Endodermal cell (in vitro differentiated cells): Measurements from ENCODE around the gene NAV2. TPM values are rescaled to one million over a fixed set of nuclear protein-coding genes. Genes with fewer than 3 reads are reported as not detected.

ENCODE experiments used
- DNase-seq: peaks from one replicate; pipeline ENCODE4 v3.0.0-alpha.2; 2017
- H3K27ac ChIP-seq: 2 replicates; pipeline ENCODE4 v1.5.1; 2013; ENCODE audit warnings: mild to moderate bottlenecking, low read depth, low read length, moderate library complexity
- H3K27me3 ChIP-seq: 2 replicates; pipeline ENCODE4 v1.6.1; 2013; ENCODE audit warnings: mild to moderate bottlenecking, low read length, moderate library complexity; ENCODE audit not compliant: insufficient read depth, control insufficient read depth, poor library complexity, severe bottlenecking
- H3K36me3 ChIP-seq: 2 replicates; pipeline ENCODE4 v1.7.0; 2013; ENCODE audit warnings: mild to moderate bottlenecking, low read length, moderate library complexity; ENCODE audit not compliant: control insufficient read depth, insufficient read depth
- H3K4me1 ChIP-seq: one replicate; pipeline ENCODE4 v1.7.0; 2013; ENCODE audit warnings: low read length; ENCODE audit not compliant: control insufficient read depth, insufficient read depth
- H3K4me3 ChIP-seq: 2 replicates; pipeline ENCODE4 v1.5.1; 2013; ENCODE audit warnings: mild to moderate bottlenecking, low read length, moderate library complexity
- H3K9ac ChIP-seq: 2 replicates; pipeline ENCODE4 v1.6.1; 2013; ENCODE audit warnings: mild to moderate bottlenecking, low read length, moderate library complexity; ENCODE audit not compliant: poor library complexity, severe bottlenecking; ENCODE audit errors: extremely low read depth
- H3K9me3 ChIP-seq: 2 replicates; pipeline ENCODE4 v1.6.1; 2013; ENCODE audit warnings: mild to moderate bottlenecking, low read length, moderate library complexity; ENCODE audit not compliant: control insufficient read depth
- H3K27ac Mint-ChIP-seq: 2 replicates; pipeline ENCODE4 v1.8.0; 2020; ENCODE audit warnings: mixed read lengths
- H3K27me3 Mint-ChIP-seq: 2 replicates; pipeline ENCODE4 v1.8.0; 2021; ENCODE audit warnings: mild to moderate bottlenecking, mixed read lengths; ENCODE audit not compliant: insufficient read depth
- H3K36me3 Mint-ChIP-seq: 2 replicates; pipeline ENCODE4 v1.8.0; 2020; ENCODE audit warnings: low read depth, mixed read lengths
- H3K4me1 Mint-ChIP-seq: 2 replicates; pipeline ENCODE4 v1.8.0; 2020; ENCODE audit warnings: mixed read lengths
- H3K4me3 Mint-ChIP-seq: 2 replicates; pipeline ENCODE4 v1.8.0; 2020; ENCODE audit warnings: mild to moderate bottlenecking, moderate library complexity, mixed read lengths
- H3K9me3 Mint-ChIP-seq: 2 replicates; pipeline ENCODE4 v1.8.0; 2020; ENCODE audit warnings: mild to moderate bottlenecking, mixed read lengths
- WGBS, 2 experiments: methylation state at CpG; one replicate each; pipeline versions ENCODE4 v1.1.5 to v1.1.7; 2013; ENCODE audit warnings: missing lambda C conversion rate in 2 of 2, mixed read lengths in 1 of 2; ENCODE audit not compliant: insufficient coverage in 1 of 2, insufficient read length in 1 of 2; 5-methylcytosine and 5-hydroxymethylcytosine counted together
- total RNA-seq, 2 donors: library from RNA; stranded (reverse); fragmentation: NEBNext Ultra II Directional in 1 of 2; extraction: Animal tissue kit (Norgen Biotek cat#: 25700) in 1 of 2; gene quantifications; 2 replicates in 1 of 2; 3 replicates in 1 of 2; pipeline ENCODE4 v1.2.1, GENCODE V29; 2021
- TF ChIP-seq, protein P1 (sequence below): fragments of 200-600 bp; sonication (generic); conservative IDR thresholded peaks from 2 replicates; pipeline ENCODE4 v1.5.0; 2021; ENCODE audit warnings: antibody characterized with exemption, mild to moderate bottlenecking

Gene NAV2
- total RNA-seq, 2 donors from 2014 or later: 37.1 to 42.4 TPM

DNA sequence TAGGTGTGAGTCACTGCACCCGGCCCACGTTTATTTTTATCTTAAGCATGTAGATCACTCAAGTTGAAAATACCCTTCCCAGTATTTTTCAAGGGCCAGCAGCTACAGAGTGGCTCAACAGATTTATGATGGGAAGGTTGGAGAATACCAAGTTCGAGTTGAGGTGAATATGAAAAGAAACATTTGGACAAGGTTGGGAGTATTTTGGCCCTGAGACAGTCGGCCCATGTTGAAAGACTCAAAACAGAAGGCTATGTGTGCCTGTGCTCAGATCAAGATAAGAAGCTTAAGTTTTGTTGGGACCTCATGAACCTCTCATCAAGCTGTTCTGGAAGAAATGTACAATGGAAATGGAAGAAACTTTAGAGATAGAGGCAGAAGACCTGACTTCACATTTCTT lies 248.6 kb downstream of the NAV2 start:
- H3K4me3 ChIP-seq: no peak overlapping the region
- no peaks in the 10 kb centered on the region for H3K36me3 ChIP-seq
- 86 to 93% methylated on average over 3 to 4 of the region's 4 CpGs for WGBS, 2 experiments
- Mint-ChIP-seq H3K36me3 (no peaks in the 10 kb centered on the region), H3K4me3 (no peak overlapping the region), H3K27me3 (no peaks in the 10 kb centered on the region), H3K27ac (no peak overlapping the region), H3K4me1 (no peaks in the 10 kb centered on the region), H3K9me3 (no peaks in the 10 kb centered on the region)
- no peaks in the 10 kb centered on the region for H3K4me1 ChIP-seq
- H3K27me3 ChIP-seq: no peaks in the 10 kb centered on the region
- TF ChIP-seq, protein P1, sequence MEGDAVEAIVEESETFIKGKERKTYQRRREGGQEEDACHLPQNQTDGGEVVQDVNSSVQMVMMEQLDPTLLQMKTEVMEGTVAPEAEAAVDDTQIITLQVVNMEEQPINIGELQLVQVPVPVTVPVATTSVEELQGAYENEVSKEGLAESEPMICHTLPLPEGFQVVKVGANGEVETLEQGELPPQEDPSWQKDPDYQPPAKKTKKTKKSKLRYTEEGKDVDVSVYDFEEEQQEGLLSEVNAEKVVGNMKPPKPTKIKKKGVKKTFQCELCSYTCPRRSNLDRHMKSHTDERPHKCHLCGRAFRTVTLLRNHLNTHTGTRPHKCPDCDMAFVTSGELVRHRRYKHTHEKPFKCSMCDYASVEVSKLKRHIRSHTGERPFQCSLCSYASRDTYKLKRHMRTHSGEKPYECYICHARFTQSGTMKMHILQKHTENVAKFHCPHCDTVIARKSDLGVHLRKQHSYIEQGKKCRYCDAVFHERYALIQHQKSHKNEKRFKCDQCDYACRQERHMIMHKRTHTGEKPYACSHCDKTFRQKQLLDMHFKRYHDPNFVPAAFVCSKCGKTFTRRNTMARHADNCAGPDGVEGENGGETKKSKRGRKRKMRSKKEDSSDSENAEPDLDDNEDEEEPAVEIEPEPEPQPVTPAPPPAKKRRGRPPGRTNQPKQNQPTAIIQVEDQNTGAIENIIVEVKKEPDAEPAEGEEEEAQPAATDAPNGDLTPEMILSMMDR: no peak
- H3K27ac ChIP-seq: no peak overlapping the region
- H3K9me3 ChIP-seq: no peaks in the 10 kb centered on the region
- no peak overlapping the region for H3K9ac ChIP-seq
- DNase-seq: no peak

DNA sequence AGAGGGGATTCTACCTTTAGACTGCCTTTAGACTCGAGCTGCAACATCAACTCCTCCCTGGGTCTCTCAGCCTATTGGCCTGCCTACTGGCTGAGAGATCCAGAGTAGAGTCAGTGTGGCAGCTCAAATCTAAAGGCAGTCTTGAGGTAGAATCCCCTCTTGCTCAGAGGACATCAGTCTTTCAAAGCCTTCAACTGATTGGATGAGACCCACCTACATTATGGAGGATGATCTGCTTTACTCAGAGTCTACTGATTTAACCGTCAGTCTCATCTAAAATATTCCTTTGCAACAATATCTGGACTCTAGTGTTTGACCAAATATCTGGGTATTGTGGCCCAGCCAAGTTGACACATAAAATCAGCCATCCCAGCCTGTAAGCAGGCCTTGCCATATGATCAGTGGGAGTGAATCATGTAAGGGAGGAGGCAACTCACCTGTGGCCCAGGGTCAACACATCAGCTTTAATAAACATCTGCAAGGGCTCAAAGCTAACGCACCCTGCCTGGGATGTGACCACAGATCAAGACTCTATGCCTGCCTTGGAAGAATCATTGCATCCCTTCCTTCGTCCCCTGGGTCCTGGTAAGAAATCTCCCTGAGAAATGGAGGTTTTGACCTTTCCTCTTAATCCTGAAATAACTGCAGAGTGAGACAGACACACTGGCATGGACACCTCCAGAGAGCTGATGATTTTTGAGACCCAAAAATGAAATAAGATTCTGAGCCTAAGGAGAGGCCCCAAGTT lies 249.6 kb downstream of the NAV2 start:
- DNase-seq: no peak
- Histone ChIP-seq H3K27me3 (no peaks in the 10 kb centered on the region), H3K36me3 (no peaks in the 10 kb centered on the region), H3K9ac (no peak overlapping the region), H3K4me3 (no peak overlapping the region), H3K9me3 (no peaks in the 10 kb centered on the region), H3K4me1 (no peaks in the 10 kb centered on the region), H3K27ac (no peak overlapping the region)
- Mint-ChIP-seq H3K36me3 (no peaks in the 10 kb centered on the region), H3K27me3 (no peaks in the 10 kb centered on the region), H3K4me1 (no peaks in the 10 kb centered on the region), H3K9me3 (no peaks in the 10 kb centered on the region), H3K27ac (no peak overlapping the region), H3K4me3 (no peak overlapping the region)
- 94 to 98% methylated on average over 3 to 4 of the region's 4 CpGs for WGBS, 2 experiments
- TF ChIP-seq, protein P1: no peak

- H3K9ac ChIP-seq: no peak overlapping the region
- Mint-ChIP-seq H3K4me1 (peaks cover under 1% of the 10 kb centered on the region), H3K27me3 (no peaks in the 10 kb centered on the region), H3K27ac (no peak overlapping the region), H3K36me3 (no peaks in the 10 kb centered on the region), H3K9me3 (no peaks in the 10 kb centered on the region), H3K4me3 (no peak overlapping the region)
- no peaks in the 10 kb centered on the region for H3K4me1 ChIP-seq
- WGBS, 2 experiments: 89 to 97% methylated on average over 4 of the region's 4 CpGs
- H3K27me3 ChIP-seq: no peaks in the 10 kb centered on the region
- H3K27ac ChIP-seq: no peak overlapping the region
- TF ChIP-seq, protein P1: no peak
- no peaks in the 10 kb centered on the region for H3K9me3 ChIP-seq
- no peak overlapping the region for H3K4me3 ChIP-seq
- no peak for DNase-seq
- H3K36me3 ChIP-seq: no peaks in the 10 kb centered on the region
Observed at GRCh38 chr11:19962801-19963175, 250.2 kb downstream of the NAV2 start.
